Esophagus muscularis mucosa (tissue), 4 donors: ENCODE measurements around the gene DHRS9. TPM values are rescaled to one million over a fixed set of nuclear protein-coding genes. Genes with fewer than 3 reads are reported as not detected.

Experiments
- DNase-seq: peaks from one replicate; pipeline ENCODE4 v3.0.0-alpha.2; 2017; ENCODE audit errors: extremely low spot score
- H3K27ac ChIP-seq, 4 donors: fragments of 200-600 bp; sonication (generic); replicated peaks in 1 of 4; 1 replicate in 3 of 4; 2 replicates in 1 of 4; pipeline ENCODE4 v1.5.1; 2016 to 2019; ENCODE audit warnings: mild to moderate bottlenecking in 1 of 4
- H3K27me3 ChIP-seq, 4 donors: fragments of 200-600 bp; sonication (generic); one replicate each; pipeline versions ENCODE4 v1.5.1 to v1.6.0; 2016 to 2019
- H3K36me3 ChIP-seq, 4 donors: fragments of 200-600 bp; sonication (generic); one replicate each; pipeline ENCODE4 v1.5.1; 2016 to 2019
- H3K4me1 ChIP-seq, 4 donors: fragments of 200-600 bp; sonication (generic); one replicate each; pipeline ENCODE4 v1.5.1; 2016 to 2019
- H3K4me3 ChIP-seq, 4 donors: fragments of 200-600 bp; sonication (generic); 1 replicate in 2 of 4; 2 replicates in 2 of 4; pipeline ENCODE4 v1.5.1; 2016 to 2019; ENCODE audit warnings: mild to moderate bottlenecking in 4 of 4, moderate library complexity in 1 of 4
- H3K9me3 ChIP-seq, 4 donors: fragments of 200-600 bp; sonication (generic); 1 replicate in 3 of 4; 2 replicates in 1 of 4; pipeline ENCODE4 v1.5.1; 2016 to 2019
- EP300 ChIP-seq: sonication (generic); formaldehyde crosslinking; IDR thresholded peaks from one replicate; pipeline ENCODE4 v1.6.1; 2017; ENCODE audit warnings: antibody characterized with exemption
- POLR2A ChIP-seq: fragments of 450-650 bp; IDR thresholded peaks from one replicate; pipeline ENCODE4 v1.6.1; 2017; ENCODE audit warnings: antibody characterized with exemption, moderate library complexity, mild to moderate bottlenecking, low read depth
- POLR2AphosphoS5 ChIP-seq, 2 donors: sonication (generic); formaldehyde crosslinking; IDR thresholded peaks; one replicate each; pipeline ENCODE4 v1.6.1; 2017; ENCODE audit warnings: antibody characterized with exemption in 2 of 2
- WGBS: methylation state at CpG from one replicate; pipeline ENCODE4 v1.1.5; 2018; 5-methylcytosine and 5-hydroxymethylcytosine counted together
- intact Hi-C: fragments of 100-400 bp; cut with DNase I; formaldehyde crosslinking; loops from one replicate; pipeline ENCODE4 v1.15.1; 2023
- total RNA-seq, 4 donors: library from RNA; depleted of rRNA; stranded (reverse); fragments of >200 nt; gene quantifications; one replicate each; pipeline versions ENCODE4 v1.1.0 to v1.2.1, GENCODE V29; 2016
- TF ChIP-seq, protein P1 (sequence below), 3 experiments: fragments of 200-600 bp in 2 of 3; fragments of 450-650 bp in 1 of 3; sonication (generic) in 2 of 3; IDR thresholded peaks; one replicate each; pipeline ENCODE4 v1.5.1; 2017 to 2019; ENCODE audit warnings: antibody characterized with exemption in 3 of 3, mild to moderate bottlenecking in 2 of 3, moderate library complexity in 1 of 3

Gene DHRS9
- total RNA-seq, 4 donors from 2014 or later = 0.75 to 0.99 (median 0.83) TPM; not detected in 1

GRCh38 chr2:169082995-169083394 lies 13.6 kb downstream of the DHRS9 start:
- TF ChIP-seq, protein P1, sequence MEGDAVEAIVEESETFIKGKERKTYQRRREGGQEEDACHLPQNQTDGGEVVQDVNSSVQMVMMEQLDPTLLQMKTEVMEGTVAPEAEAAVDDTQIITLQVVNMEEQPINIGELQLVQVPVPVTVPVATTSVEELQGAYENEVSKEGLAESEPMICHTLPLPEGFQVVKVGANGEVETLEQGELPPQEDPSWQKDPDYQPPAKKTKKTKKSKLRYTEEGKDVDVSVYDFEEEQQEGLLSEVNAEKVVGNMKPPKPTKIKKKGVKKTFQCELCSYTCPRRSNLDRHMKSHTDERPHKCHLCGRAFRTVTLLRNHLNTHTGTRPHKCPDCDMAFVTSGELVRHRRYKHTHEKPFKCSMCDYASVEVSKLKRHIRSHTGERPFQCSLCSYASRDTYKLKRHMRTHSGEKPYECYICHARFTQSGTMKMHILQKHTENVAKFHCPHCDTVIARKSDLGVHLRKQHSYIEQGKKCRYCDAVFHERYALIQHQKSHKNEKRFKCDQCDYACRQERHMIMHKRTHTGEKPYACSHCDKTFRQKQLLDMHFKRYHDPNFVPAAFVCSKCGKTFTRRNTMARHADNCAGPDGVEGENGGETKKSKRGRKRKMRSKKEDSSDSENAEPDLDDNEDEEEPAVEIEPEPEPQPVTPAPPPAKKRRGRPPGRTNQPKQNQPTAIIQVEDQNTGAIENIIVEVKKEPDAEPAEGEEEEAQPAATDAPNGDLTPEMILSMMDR (IDR thresholded peaks at IDR 0.05) = no peak
- no peak for TF ChIP-seq POLR2AphosphoS5 (IDR thresholded peaks at IDR 0.05)
- no peak for TF ChIP-seq POLR2A
- TF ChIP-seq EP300 = no peak
- Histone ChIP-seq H3K4me3 (no peak overlapping the region), H3K9me3 (peaks cover 0 to 11% (median 0%) of the 10 kb centered on the region in 4 donors), H3K27ac (no peak overlapping the region), H3K36me3 (no peaks in the 10 kb centered on the region), H3K4me1 (no peaks in the 10 kb centered on the region), H3K27me3 (no peaks in the 10 kb centered on the region)
- intact Hi-C loops = no loop called here
- DNase-seq = peak; percentile 45
- WGBS = 63% methylated on average over 4 of the region's 4 CpGs

GRCh38 chr2:169086893-169087467 lies 17.6 kb downstream of the DHRS9 start:
- Histone ChIP-seq H3K36me3 (no peaks in the 10 kb centered on the region), H3K4me1 (peaks cover 0 to 5% (median 1%) of the 10 kb centered on the region in 4 donors), H3K27me3 (no peaks in the 10 kb centered on the region), H3K4me3 (no peak overlapping the region), H3K9me3 (peaks cover 0 to 11% (median 0%) of the 10 kb centered on the region in 4 donors), H3K27ac (no peak overlapping the region)
- no peak for TF ChIP-seq EP300
- TF ChIP-seq, protein P1 (IDR thresholded peaks at IDR 0.05) = no peak
- no peak for TF ChIP-seq POLR2AphosphoS5 (IDR thresholded peaks at IDR 0.05)
- no peak for TF ChIP-seq POLR2A
- WGBS = 86% methylated on average over 3 of the region's 3 CpGs
- DNase-seq = peak; percentile 29
- intact Hi-C loops = no loop called here

DNA sequence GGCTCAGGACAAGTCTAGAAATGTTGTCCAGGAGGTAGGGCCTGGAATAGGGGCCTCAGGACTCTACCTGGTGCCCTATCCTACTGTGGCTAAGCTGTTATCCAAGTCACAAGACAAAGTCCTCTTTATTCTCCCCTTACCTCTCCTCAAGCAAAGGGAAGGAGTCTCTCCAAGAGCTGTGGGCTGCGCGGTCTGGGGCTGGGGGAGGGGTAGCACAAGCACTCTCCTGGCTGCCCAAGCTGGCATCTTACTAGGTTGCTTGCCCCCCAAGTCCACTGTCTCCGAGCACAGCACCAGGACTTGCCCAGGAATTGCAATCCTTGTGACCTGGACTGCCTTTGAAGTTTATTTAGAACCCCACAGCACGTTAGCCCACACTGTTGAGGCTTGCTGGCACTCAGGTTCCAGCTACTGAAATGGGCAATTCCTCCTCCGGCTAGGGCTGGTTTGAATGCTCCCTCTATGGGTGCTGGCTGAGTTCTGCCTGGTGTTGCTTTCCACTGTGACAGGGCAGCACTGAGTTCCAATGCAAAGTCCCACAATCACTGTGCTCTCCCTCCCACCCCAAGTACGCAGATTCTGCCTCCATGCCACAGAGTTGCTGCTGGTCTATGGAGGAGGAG lies 18.5 kb downstream of the DHRS9 start:
- H3K9me3 ChIP-seq = peaks cover 0 to 11% (median 0%) of the 10 kb centered on the region in 4 donors
- intact Hi-C loops = no loop called here
- no peaks in the 10 kb centered on the region for H3K36me3 ChIP-seq
- no peaks in the 10 kb centered on the region for H3K27me3 ChIP-seq
- H3K4me1 ChIP-seq = peaks cover 0 to 9% (median 1%) of the 10 kb centered on the region in 4 donors
- no peak overlapping the region for H3K27ac ChIP-seq
- peak; percentile 81 for DNase-seq
- H3K4me3 ChIP-seq = no peak overlapping the region
- WGBS = 91% methylated on average over 2 of the region's 6 CpGs
- TF ChIP-seq EP300 (no peak), POLR2A (no peak), POLR2AphosphoS5 (IDR thresholded peaks at IDR 0.05) (no peak)
- TF ChIP-seq, protein P1 (IDR thresholded peaks at IDR 0.05) = no peak

GRCh38 chr2:169089182-169089581 lies 19.8 kb downstream of the DHRS9 start:
- Histone ChIP-seq H3K27ac (no peak overlapping the region), H3K9me3 (peaks cover 0 to 11% (median 0%) of the 10 kb centered on the region in 4 donors), H3K4me3 (no peak overlapping the region), H3K27me3 (no peaks in the 10 kb centered on the region), H3K4me1 (peaks cover 0 to 9% (median 5%) of the 10 kb centered on the region in 4 donors), H3K36me3 (no peaks in the 10 kb centered on the region)
- no peak for TF ChIP-seq EP300
- TF ChIP-seq, protein P1 (IDR thresholded peaks at IDR 0.05) = no peak
- no peak for TF ChIP-seq POLR2A
- TF ChIP-seq POLR2AphosphoS5 (IDR thresholded peaks at IDR 0.05) = no peak
- 71% methylated on average over 2 of the region's 2 CpGs for WGBS
- intact Hi-C loops = no loop called here
- peak; percentile 26 for DNase-seq
